GM23248 (cell line): ENCODE data around the gene ING2. TPM values are rescaled to one million over a fixed set of nuclear protein-coding genes. Genes with fewer than 3 reads are reported as not detected.

ENCODE experiments used
- DNase-seq: peaks from one replicate; pipeline ENCODE4 v3.0.0-alpha.2; 2015
- H2AFZ ChIP-seq: fragments of 200-600 bp; sonication (generic); 2 replicates; pipeline ENCODE4 v1.6.1; 2016; ENCODE audit warnings: antibody characterized with exemption
- H3F3A ChIP-seq: fragments of 200-600 bp; sonication (generic); 2 replicates; pipeline ENCODE4 v1.6.1; 2016; ENCODE audit warnings: mild to moderate bottlenecking, antibody characterized with exemption, mixed run types; ENCODE audit not compliant: insufficient read depth
- H3K27ac ChIP-seq: fragments of 200-600 bp; sonication (generic); 2 replicates; pipeline ENCODE4 v1.5.1; 2016; ENCODE audit warnings: mild to moderate bottlenecking
- H3K27me3 ChIP-seq: fragments of 200-600 bp; sonication (generic); replicated peaks from 2 replicates; pipeline ENCODE4 v1.6.1; 2016; ENCODE audit warnings: mild to moderate bottlenecking; ENCODE audit not compliant: insufficient read depth
- H3K36me3 ChIP-seq: fragments of 200-600 bp; sonication (generic); 2 replicates; pipeline ENCODE4 v1.6.1; 2016; ENCODE audit warnings: low read depth, mild to moderate bottlenecking
- H3K4me1 ChIP-seq: fragments of 200-600 bp; sonication (generic); 2 replicates; pipeline ENCODE4 v1.6.1; 2016; ENCODE audit warnings: mild to moderate bottlenecking; ENCODE audit not compliant: insufficient read depth
- H3K4me2 ChIP-seq: fragments of 200-600 bp; sonication (generic); one replicate; pipeline ENCODE4 v1.6.1; 2016; ENCODE audit warnings: mild to moderate bottlenecking; ENCODE audit not compliant: unreplicated experiment
- H3K4me3 ChIP-seq: fragments of 200-600 bp; sonication (generic); 2 replicates; pipeline ENCODE4 v1.5.1; 2016; ENCODE audit warnings: mild to moderate bottlenecking
- H3K79me2 ChIP-seq: fragments of 200-600 bp; sonication (generic); 2 replicates; pipeline ENCODE4 v1.6.1; 2016; ENCODE audit warnings: mild to moderate bottlenecking; ENCODE audit not compliant: insufficient read depth
- H3K9ac ChIP-seq: fragments of 200-600 bp; sonication (generic); 2 replicates; pipeline ENCODE4 v1.6.1; 2016; ENCODE audit warnings: mild to moderate bottlenecking
- H3K9me2 ChIP-seq: fragments of 200-600 bp; sonication (generic); 2 replicates; pipeline ENCODE4 v1.6.1; 2016; ENCODE audit warnings: mixed run types, mild to moderate bottlenecking, moderate library complexity; ENCODE audit not compliant: insufficient read depth
- H3K9me3 ChIP-seq: fragments of 200-600 bp; sonication (generic); one replicate; pipeline ENCODE4 v1.6.1; 2017; ENCODE audit warnings: low read depth
- H4K20me1 ChIP-seq: fragments of 200-600 bp; sonication (generic); 2 replicates; pipeline ENCODE4 v1.6.0; 2016; ENCODE audit not compliant: insufficient read depth
- EZH2 ChIP-seq: fragments of 200-600 bp; sonication (generic); IDR thresholded peaks from 2 replicates; pipeline ENCODE4 v1.6.1; 2018; ENCODE audit warnings: antibody characterized with exemption, mild to moderate bottlenecking; ENCODE audit not compliant: insufficient read depth, poor library complexity, severe bottlenecking
- EZH2phosphoT487 ChIP-seq: fragments of 200-600 bp; sonication (generic); IDR thresholded peaks from 2 replicates; pipeline ENCODE4 v1.6.1; 2018; ENCODE audit warnings: antibody characterized with exemption, moderate library complexity, mild to moderate bottlenecking, low read depth; ENCODE audit not compliant: insufficient read depth
- WGBS, 2 experiments: methylation state at CpG; one replicate each; pipeline ENCODE4 v1.1.6; 2015 to 2017; ENCODE audit warnings: low lambda C conversion rate in 2 of 2, low coverage in 1 of 2; ENCODE audit errors: missing lambda C conversion rate in 2 of 2; 5-methylcytosine and 5-hydroxymethylcytosine counted together
- in situ Hi-C: fragments of 300-500 bp; cut with MboI; formaldehyde crosslinking; loops from 2 replicates; pipeline ENCODE4 v1.15.0; 2020
- polyA plus RNA-seq: library from polyadenylated mRNA; unstranded; fragments of >200 nt; fragmentation: Nextera tagmentation; extraction: Ambion mirVana; gene quantifications from 2 replicates; pipeline ENCODE4 v1.2.1, GENCODE V29; 2016
- total RNA-seq: library from RNA; depleted of rRNA; stranded (reverse); fragments of >200 nt; shearing (Covaris generic); gene quantifications from 2 replicates; pipeline ENCODE4 v1.2.3, GENCODE V29; 2014

ING2 gene
- total and polyA plus RNA-seq, 2 experiments from 2014 or later, result 12.2 to 20.5 TPM

GRCh38 chr4:183504064-183504929 is 561 bp upstream of the ING2 start:
- H3K27me3 ChIP-seq, result no peaks in the 10 kb centered on the region
- no peaks in the 10 kb centered on the region for H3K9me3 ChIP-seq
- H3K9me2 ChIP-seq, result no peaks in the 10 kb centered on the region
- TF ChIP-seq EZH2 (no peak), EZH2phosphoT487 (no peak)
- peak overlapping the region; percentile 97 for H2AFZ ChIP-seq
- peaks cover 27% of the 10 kb centered on the region for H3K4me1 ChIP-seq
- DNase-seq, result peak; percentile 100
- H3K4me2 ChIP-seq, result peak overlapping the region; percentile 90
- H3K36me3 ChIP-seq, result no peaks in the 10 kb centered on the region
- peaks cover 71% of the 10 kb centered on the region for H3K79me2 ChIP-seq
- peaks cover 11% of the 10 kb centered on the region; the same call in 1 of the 2 replicates for H3F3A ChIP-seq
- WGBS, 2 experiments, result 1% methylated on average over 50 to 69 of the region's 106 CpGs
- peak overlapping the region; percentile 94 for H3K4me3 ChIP-seq
- H3K27ac ChIP-seq, result peak overlapping the region; percentile 91
- H3K9ac ChIP-seq, result peak overlapping the region; percentile 90
- in situ Hi-C loops, result no loop called here
- H4K20me1 ChIP-seq, result no peaks in the 10 kb centered on the region

- no peak for TF ChIP-seq EZH2phosphoT487
- TF ChIP-seq EZH2, result no peak
- no peaks in the 10 kb centered on the region for H3K9me2 ChIP-seq
- peak overlapping the region; percentile 90 for H3K4me2 ChIP-seq
- DNase-seq, result peak; percentile 96
- H3K4me3 ChIP-seq, result peak overlapping the region; percentile 94
- no peaks in the 10 kb centered on the region for H3K27me3 ChIP-seq
- 1% methylated on average over 44 to 68 of the region's 80 CpGs for WGBS, 2 experiments
- peaks cover 8% of the 10 kb centered on the region; the same call in 1 of the 2 replicates for H3K36me3 ChIP-seq
- H3K4me1 ChIP-seq, result peaks cover 27% of the 10 kb centered on the region
- in situ Hi-C loops, result no loop called here
- H3K9me3 ChIP-seq, result no peaks in the 10 kb centered on the region
- H2AFZ ChIP-seq, result peak overlapping the region; percentile 85
- H3K79me2 ChIP-seq, result peaks cover 80% of the 10 kb centered on the region
- H3F3A ChIP-seq, result peaks cover 11% of the 10 kb centered on the region; the same call in 1 of the 2 replicates
- H4K20me1 ChIP-seq, result no peaks in the 10 kb centered on the region
- H3K9ac ChIP-seq, result peak overlapping the region; percentile 90
- H3K27ac ChIP-seq, result peak overlapping the region; percentile 91
These were observed 942 bp downstream of the ING2 start for GRCh38 chr4:183505611-183506388.

- Histone ChIP-seq H3K4me1 (peaks cover 27% of the 10 kb centered on the region), H3K9ac (peak overlapping the region; percentile 90), H3K4me2 (peak overlapping the region; percentile 90), H3K9me2 (no peaks in the 10 kb centered on the region), H3K27ac (peak overlapping the region; percentile 91), H3K79me2 (peaks cover 80% of the 10 kb centered on the region), H2AFZ (peak overlapping the region; percentile 85), H3K9me3 (no peaks in the 10 kb centered on the region), H4K20me1 (no peaks in the 10 kb centered on the region), H3F3A (peaks cover 11% of the 10 kb centered on the region; the same call in 1 of the 2 replicates), H3K4me3 (peak overlapping the region; percentile 94), H3K36me3 (peaks cover 14% of the 10 kb centered on the region; the same call in 1 of the 2 replicates), H3K27me3 (no peaks in the 10 kb centered on the region)
- WGBS, 2 experiments, result 2% methylated on average over 14 of the region's 14 CpGs
- in situ Hi-C loops, result no loop called here
- TF ChIP-seq EZH2phosphoT487, result no peak
- TF ChIP-seq EZH2, result no peak
- DNase-seq, result no peak
These were observed 1.5 kb downstream of the ING2 start for GRCh38 chr4:183506389-183506735.

GRCh38 chr4:183507925-183508696 is 3.3 kb downstream of the ING2 start:
- TF ChIP-seq EZH2 (no peak), EZH2phosphoT487 (no peak)
- 89 to 91% methylated on average over 6 of the region's 6 CpGs for WGBS, 2 experiments
- in situ Hi-C loops, result no loop called here

More at GRCh38 chr4:183507925-183508696, 3.3 kb downstream of the ING2 start:
- Histone ChIP-seq H3K9me2 (no peaks in the 10 kb centered on the region), H3K9ac (peak overlapping the region; percentile 31; the same call in 1 of the 2 replicates), H3K79me2 (peaks cover 74% of the 10 kb centered on the region), H3F3A (peaks cover 7% of the 10 kb centered on the region; the same call in 1 of the 2 replicates), H2AFZ (no peak overlapping the region), H3K36me3 (peaks cover 31% of the 10 kb centered on the region; the same call in 1 of the 2 replicates), H3K4me3 (no peak overlapping the region), H3K27me3 (no peaks in the 10 kb centered on the region), H3K9me3 (no peaks in the 10 kb centered on the region), H4K20me1 (no peaks in the 10 kb centered on the region), H3K4me1 (peaks cover 16% of the 10 kb centered on the region), H3K4me2 (no peak overlapping the region), H3K27ac (no peak overlapping the region)
- no peak for DNase-seq
